Panc1 (cell line): ENCODE data around the gene TMA16. TPM values are rescaled to one million over a fixed set of nuclear protein-coding genes. Genes with fewer than 3 reads are reported as not detected.

Source experiments
- ATAC-seq: fragments of 200-7000 bp; cut with Tn5 transposase; 2 replicates; pipeline ENCODE4 v1.9.1; 2020; ENCODE audit warnings: mild to moderate bottlenecking, moderate library complexity
- BruUV-seq: library from RNA; stranded (reverse); fragments of 400-500 nt; replicated peaks from 2 replicates; lab custom pipeline; 2021; lab: Mats Ljungman, UMichigan
- CTCF ChIA-PET: fragments of 300-600 bp; sonication (Branson Sonifier 250); formaldehyde crosslinking; loops from one replicate; lab custom pipeline; 2022; ENCODE audit warnings: antibody characterized with exemption; lab: Charles Lee
- POLR2A ChIA-PET: fragments of 300-600 bp; sonication (Branson Sonifier 250); formaldehyde crosslinking; loops from one replicate; lab custom pipeline; 2022; ENCODE audit warnings: antibody characterized with exemption; lab: Charles Lee
- DNase-seq: peaks from one replicate; pipeline ENCODE4 v3.0.0-alpha.2; 2010; ENCODE audit warnings: low read depth, low spot score
- H3K27ac ChIP-seq: 2 replicates; pipeline ENCODE4 v1.5.1; 2011; ENCODE audit warnings: mild to moderate bottlenecking, low read length, inconsistent platforms
- H3K27me3 ChIP-seq: fragments of 200-500 bp; sonication (Bioruptor generic); 2 replicates; pipeline ENCODE4 v1.6.0; 2014; ENCODE audit warnings: low read length, inconsistent platforms; ENCODE audit not compliant: control insufficient read depth, insufficient read depth
- H3K36me3 ChIP-seq: fragments of 200-500 bp; sonication (Bioruptor generic); 2 replicates; pipeline ENCODE4 v1.5.1; 2014; ENCODE audit warnings: inconsistent platforms, mild to moderate bottlenecking, low read length, moderate library complexity; ENCODE audit not compliant: control insufficient read depth, insufficient read depth
- H3K4me1 ChIP-seq: 2 replicates; pipeline ENCODE4 v1.5.1; 2011; ENCODE audit warnings: inconsistent platforms, mild to moderate bottlenecking, low read length, moderate library complexity; ENCODE audit not compliant: control insufficient read depth, insufficient read depth
- H3K4me3 ChIP-seq, 2 experiments: 2 replicates each; pipeline ENCODE4 v1.5.1; 2011 to 2012; ENCODE audit warnings: low read depth in 2 of 2, low read length in 2 of 2, mild to moderate bottlenecking in 2 of 2, inconsistent platforms in 1 of 2, moderate library complexity in 1 of 2
- H3K9me3 ChIP-seq: fragments of 200-500 bp; sonication (Bioruptor generic); 2 replicates; pipeline ENCODE4 v1.5.1; 2014; ENCODE audit warnings: low read depth, mild to moderate bottlenecking, inconsistent platforms, low read length, moderate library complexity; ENCODE audit not compliant: control insufficient read depth, insufficient read depth
- CTCF ChIP-seq: fragments of 450-650 bp; IDR thresholded peaks from 2 replicates; pipeline ENCODE4 v1.5.1; 2017; ENCODE audit warnings: mild to moderate bottlenecking
- POLR2AphosphoS5 ChIP-seq: IDR thresholded peaks from 2 replicates; pipeline ENCODE4 v1.6.1; 2012; ENCODE audit warnings: mild to moderate bottlenecking, low read depth, low read length, moderate library complexity
- REST ChIP-seq, 2 experiments: IDR thresholded peaks; 2 replicates each; pipeline ENCODE4 v1.6.1; 2011 to 2012; ENCODE audit warnings: low read depth in 2 of 2, control low read depth in 1 of 2, low read length in 1 of 2, mild to moderate bottlenecking in 1 of 2, moderate library complexity in 1 of 2; ENCODE audit not compliant: insufficient read depth in 1 of 2
- SIN3A ChIP-seq: IDR thresholded peaks from 2 replicates; pipeline ENCODE4 v1.6.1; 2012; ENCODE audit warnings: low read depth, mild to moderate bottlenecking, low read length, moderate library complexity, borderline replicate concordance; ENCODE audit not compliant: insufficient read depth
- TCF7L2 ChIP-seq: IDR thresholded peaks from 2 replicates; pipeline ENCODE4 v1.6.1; 2011; ENCODE audit warnings: mild to moderate bottlenecking, low read depth, low read length, inconsistent platforms
- in situ Hi-C: cut with HindIII; loops from 2 replicates; pipeline ENCODE4 v1.10.0; 2016; ENCODE audit warnings: low sequenced_read_pairs, low pct_unique_long_range_greater_than_20kb
- intact Hi-C: fragments of 100-400 bp; cut with micrococcal nuclease; formaldehyde crosslinking; loops from one replicate; pipeline ENCODE4 v1.10.0; 2022; ENCODE audit not compliant: unreplicated experiment
- total RNA-seq: library from RNA; stranded (reverse); gene quantifications from one replicate; pipeline ENCODE4 v1.2.1, GENCODE V29; 2021; ENCODE audit not compliant: unreplicated experiment

The TMA16 gene
- total RNA-seq, 1 experiment from 2014 or later = 26.9 TPM

- DNase-seq (no peak), ATAC-seq (no peak)
- H3K27ac ChIP-seq = no peak overlapping the region
- in situ Hi-C loops = no loop called here
- no peak for TF ChIP-seq POLR2AphosphoS5
- no peak for TF ChIP-seq SIN3A
- no peak for TF ChIP-seq TCF7L2
- H3K4me3 ChIP-seq = no peak overlapping the region
- intact Hi-C loops = no loop called here
- ChIA-PET POLR2A (no interaction called here), CTCF (no interaction called here)
- H3K9me3 ChIP-seq = no peaks in the 10 kb centered on the region
- no peaks in the 10 kb centered on the region for H3K4me1 ChIP-seq
- H3K36me3 ChIP-seq = peaks cover 5% of the 10 kb centered on the region; the same call in 1 of the 2 replicates
- no peaks in the 10 kb centered on the region for H3K27me3 ChIP-seq
- BruUV-seq = no TSS peak
These were observed 39.6 kb downstream of the TMA16 start for GRCh38 chr4:163534056-163534455.

GRCh38 chr4:163535657-163536056, 41.2 kb downstream of the TMA16 start:
- no peak for ATAC-seq
- ChIA-PET CTCF (no interaction called here), POLR2A (interaction anchor here (0.6 kb wide), 1 partner anchor 1593 kb away, joined by 3 read pairs; no protein-coding TSS in a partner anchor)
- BruUV-seq = no TSS peak
- DNase-seq = no peak
- in situ Hi-C loops = no loop called here
- Histone ChIP-seq H3K4me1 (no peaks in the 10 kb centered on the region), H3K9me3 (no peaks in the 10 kb centered on the region), H3K4me3 (no peak overlapping the region), H3K27me3 (no peaks in the 10 kb centered on the region), H3K36me3 (peaks cover 2% of the 10 kb centered on the region; the same call in 1 of the 2 replicates), H3K27ac (no peak overlapping the region)
- intact Hi-C loops = no loop called here
- no peak for TF ChIP-seq CTCF
- no peak for TF ChIP-seq POLR2AphosphoS5
- no peak for TF ChIP-seq REST (IDR thresholded peaks at IDR 0.05; ENCODE audit: insufficient read depth in 1 of 2, low read depth in 2 of 2, low read length in 1 of 2)
- no peak for TF ChIP-seq SIN3A
- TF ChIP-seq TCF7L2 = no peak

- DNase-seq = no peak
- H3K27me3 ChIP-seq = no peaks in the 10 kb centered on the region
- H3K27ac ChIP-seq = no peak overlapping the region
- no TSS peak for BruUV-seq
- in situ Hi-C loops = no loop called here
- ChIA-PET POLR2A (no interaction called here), CTCF (no interaction called here)
- ATAC-seq = no peak
- intact Hi-C loops = no loop called here
- no peak for TF ChIP-seq TCF7L2
- TF ChIP-seq POLR2AphosphoS5 = no peak
- no peak for TF ChIP-seq CTCF
- no peak for TF ChIP-seq SIN3A
- no peak for TF ChIP-seq REST (IDR thresholded peaks at IDR 0.05; ENCODE audit: insufficient read depth in 1 of 2, low read depth in 2 of 2, low read length in 1 of 2)
- H3K4me1 ChIP-seq = no peaks in the 10 kb centered on the region
- no peak overlapping the region for H3K4me3 ChIP-seq
- no peaks in the 10 kb centered on the region for H3K9me3 ChIP-seq
- H3K36me3 ChIP-seq = peaks cover 2% of the 10 kb centered on the region; the same call in 1 of the 2 replicates
These were observed 41.6 kb downstream of the TMA16 start for GRCh38 chr4:163536091-163536490.
